HCT116 (cell line): ENCODE results near the gene TNN.

Experiments
- CTCF ChIP-seq, 3 experiments: fragments of 200-600 bp in 1 of 3; sonication (generic) in 1 of 3; IDR thresholded peaks in 2 of 3; conservative IDR thresholded peaks in 1 of 3; 2 replicates each; pipeline ENCODE4 v1.5.1; 2012 to 2017; ENCODE audit warnings: low read depth in 2 of 3, low read length in 2 of 3, antibody characterized with exemption in 1 of 3, borderline replicate concordance in 1 of 3, control low read depth in 1 of 3, mild to moderate bottlenecking in 1 of 3, mixed read lengths in 1 of 3, mixed run types in 1 of 3, moderate library complexity in 1 of 3; ENCODE audit not compliant: insufficient read depth in 1 of 3
- EZH2 ChIP-seq: fragments of 200-600 bp; sonication (generic); IDR thresholded peaks from 2 replicates; pipeline ENCODE4 v1.6.1; 2017; ENCODE audit warnings: antibody characterized with exemption, mixed run types
- FOSL1 ChIP-seq: IDR thresholded peaks from 2 replicates; pipeline ENCODE4 v1.6.1; 2012; ENCODE audit warnings: low read depth
- POLR2AphosphoS5 ChIP-seq: IDR thresholded peaks from 2 replicates; pipeline ENCODE4 v1.6.1; 2011; ENCODE audit warnings: mild to moderate bottlenecking, low read depth, low read length, moderate library complexity
- RAD21 ChIP-seq: IDR thresholded peaks from 2 replicates; pipeline ENCODE4 v1.6.1; 2012; ENCODE audit warnings: low read depth, mild to moderate bottlenecking
- TF ChIP-seq, protein P1 (sequence below): IDR thresholded peaks from 2 replicates; pipeline ENCODE4 v1.6.1; 2012

GRCh38 chr1:175080030-175080429 is 12.4 kb downstream of the TNN start:
- TF ChIP-seq POLR2AphosphoS5 = no peak
- TF ChIP-seq EZH2 = no peak
- no peak for TF ChIP-seq CTCF (IDR thresholded peaks at IDR 0.05 in 2 of 3, conservative IDR thresholded peaks at IDR 0.05 in 1 of 3; ENCODE audit: borderline replicate concordance in 1 of 3, insufficient read depth in 1 of 3, low read depth in 2 of 3, low read length in 2 of 3)
- no peak for TF ChIP-seq RAD21
- TF ChIP-seq, protein P1, sequence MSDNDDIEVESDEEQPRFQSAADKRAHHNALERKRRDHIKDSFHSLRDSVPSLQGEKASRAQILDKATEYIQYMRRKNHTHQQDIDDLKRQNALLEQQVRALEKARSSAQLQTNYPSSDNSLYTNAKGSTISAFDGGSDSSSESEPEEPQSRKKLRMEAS = no peak
- TF ChIP-seq FOSL1 = no peak
